Measurements from ENCODE around the gene SNTB2. TPM values are rescaled to one million over a fixed set of nuclear protein-coding genes. Genes with fewer than 3 reads are reported as not detected.

SNTB2 gene
- total and polyA plus RNA-seq, 2 of the 4 experiments (the other 2 are of a cell fraction): 23.5 to 47.5 TPM

- in situ Hi-C loops (cut with MboI; ENCODE audit: low sequenced_read_pairs): no loop called here
- Histone ChIP-seq H3K27ac (ENCODE audit: insufficient read depth, low read length) (peak overlapping the region; percentile 73), H3K4me2 (ENCODE audit: low read depth, low read length) (peak overlapping the region; percentile 10; the same call in 1 of the 2 replicates), H2BK5ac (ENCODE audit: low read depth, low read length, poor library complexity, severe bottlenecking) (peak overlapping the region; percentile 73), H3K9me3 (ENCODE audit: control insufficient read depth, insufficient read depth, low read length) (no peaks in the 10 kb centered on the region), H3K4me1 (ENCODE audit: control insufficient read depth, insufficient read depth, low read length) (peaks cover 34% of the 10 kb centered on the region), H4K91ac (ENCODE audit: insufficient read depth, low read depth, low read length) (peak overlapping the region; percentile 18; the same call in 1 of the 2 replicates), H4K20me1 (ENCODE audit: insufficient read depth, low read length) (peaks cover 37% of the 10 kb centered on the region; the same call in 1 of the 2 replicates), H3K9me1 (ENCODE audit: insufficient read depth, low read length) (peaks cover 23% of the 10 kb centered on the region), H2AK5ac (ENCODE audit: low read depth, low read length) (peak overlapping the region; percentile 82; the same call in 1 of the 2 replicates), H2AFZ (replicated peaks; ENCODE audit: low read length, poor library complexity) (no peak overlapping the region), H3K56ac (ENCODE audit: extremely low read depth, insufficient read depth, low read length) (no peak overlapping the region), H3K79me1 (ENCODE audit: low read depth in 1 of 2, low read length in 2 of 2) (peaks cover 12 to 76% of the 10 kb centered on the region in 2 experiments), H3K36me3 (ENCODE audit: control insufficient read depth, insufficient read depth, low read length) (no peaks in the 10 kb centered on the region), H3K18ac (ENCODE audit: low read depth, low read length) (no peak overlapping the region), H3K23ac (ENCODE audit: low read depth, low read length) (no peak overlapping the region), H3K27me3 (ENCODE audit: control insufficient read depth, insufficient read depth, low read length) (no peaks in the 10 kb centered on the region), H3K4me3 (ENCODE audit: insufficient read depth, low read depth, low read length) (no peak overlapping the region), H2BK120ac (ENCODE audit: low read depth, low read length) (peak overlapping the region; percentile 64; the same call in 1 of the 2 replicates), H3K4ac (ENCODE audit: low read depth, low read length) (peak overlapping the region; percentile 74), H2AK9ac (replicated peaks; ENCODE audit: low read depth, low read length, poor library complexity) (no peak overlapping the region), H3K14ac (replicated peaks; ENCODE audit: low read depth, low read length) (peak overlapping the region; percentile 91), H4K8ac (ENCODE audit: low read depth in 2 of 2, low read length in 2 of 2) (peak overlapping the region in 1 of 2 experiments; percentile 63; a peak in 1 of 4 replicates), H2BK20ac (ENCODE audit: low read depth, low read length) (no peak overlapping the region; the same call in 1 of the 2 replicates), H2BK15ac (ENCODE audit: low read depth, low read length) (no peak overlapping the region), H3K9ac (ENCODE audit: low read depth, low read length) (no peak overlapping the region), H4K5ac (ENCODE audit: low read depth, low read length) (peak overlapping the region; percentile 4; the same call in 1 of the 2 replicates)
- TF ChIP-seq CEBPB (IDR thresholded peaks at IDR 0.05; ENCODE audit: low read depth, low read length) (peak; percentile 96), POLR2A (IDR thresholded peaks at IDR 0.05; ENCODE audit: low read depth, low read length) (no peak), FOS (IDR thresholded peaks at IDR 0.05; ENCODE audit: low read depth, low read length) (0 out of 2 replicates have a peak, but pooled peaks have one; percentile 32)
- intact Hi-C loops (cut with micrococcal nuclease): no loop called here
- BruUV-seq (replicated peaks): no TSS peak
- CTCF ChIA-PET: interaction anchor here (0.6 to 0.7 kb wide), 2 partner anchors 23 to 74 kb away, joined by 3 to 4 read pairs; no protein-coding TSS in a partner anchor
- peak; percentile 56; the same call in 1 of the 2 replicates for ATAC-seq (ENCODE audit: low read depth)
- DNase-seq: peak; percentile 78
- POLR2A ChIA-PET (ENCODE audit: unreplicated experiment): no interaction called here
- no CpG with 5 or more reads among the region's 7 CpGs for WGBS, 2 experiments (ENCODE audit: extremely low coverage in 2 of 2, insufficient read length in 1 of 2)
- dilution Hi-C loops (cut with HindIII; ENCODE audit: low sequenced_read_pairs, unreplicated experiment): no loop called here
Observed at GRCh38 chr16:69199382-69199781, 12.4 kb downstream of the SNTB2 start.

All from IMR-90 (cell line).